GM19328 (cell line): ENCODE data around the gene HNRNPLL.
"Not testable (repeated sequence)": the region's sequence is repeated elsewhere in the genome, so short reads cannot be mapped to it uniquely, and the experiment has no call there.

ENCODE experiments used
- ATAC-seq: cut with Tn5 transposase; IDR thresholded peaks from one replicate; pipeline ENCODE4 v1.9.1; 2021; ENCODE audit warnings: mild to moderate bottlenecking, moderate library complexity; ENCODE audit not compliant: unreplicated experiment

The HNRNPLL gene

DNA sequence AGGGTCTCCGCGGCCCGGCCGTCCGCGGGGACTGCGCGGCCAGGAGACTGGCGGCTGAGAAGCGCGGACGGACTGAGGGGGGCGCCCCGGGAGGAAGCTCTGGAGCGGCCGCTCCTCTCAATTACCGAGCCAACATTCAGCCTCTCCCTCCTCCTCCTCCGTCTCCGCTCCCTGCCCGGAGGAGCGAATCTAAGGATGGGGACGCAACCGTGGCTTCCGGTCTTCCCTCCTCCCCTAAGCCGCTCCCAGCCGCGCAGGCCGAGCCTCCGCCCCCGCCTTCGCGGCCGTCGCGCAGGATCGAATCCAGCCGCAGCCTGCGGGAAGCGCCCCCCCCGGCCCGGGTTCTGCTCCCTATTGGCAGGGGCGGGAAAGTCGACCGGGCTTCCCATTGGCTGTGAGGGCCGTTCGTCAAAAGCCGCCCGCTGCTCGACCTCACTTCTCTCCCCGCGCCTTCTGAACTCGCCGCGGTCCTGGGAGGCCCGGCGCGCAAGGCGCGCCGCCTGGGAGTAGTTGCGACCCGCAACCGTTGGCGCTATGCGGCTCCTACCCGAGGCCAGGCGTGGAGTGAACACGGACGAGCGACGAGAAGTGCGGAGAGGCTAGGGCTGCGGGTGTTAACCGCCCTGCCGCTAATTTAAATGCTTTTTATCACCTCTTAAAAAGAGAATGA is at the start of gene HNRNPLL:
Gene HNRNPLL (minus strand): TSS at position 197 of the 670 bp plus-strand sequence. CDS start 302 bp downstream, outside the sequence.
- peak; percentile 72 for ATAC-seq

- ATAC-seq = no peak
These were observed 48.0 kb upstream of the HNRNPLL start for GRCh38 chr2:38650717-38651116.

- ATAC-seq = no peak
These were observed 47.3 kb upstream of the HNRNPLL start for GRCh38 chr2:38650012-38650411.

GRCh38 chr2:38649176-38649728 is 46.5 kb upstream of the HNRNPLL start:
- ATAC-seq = no peak

DNA sequence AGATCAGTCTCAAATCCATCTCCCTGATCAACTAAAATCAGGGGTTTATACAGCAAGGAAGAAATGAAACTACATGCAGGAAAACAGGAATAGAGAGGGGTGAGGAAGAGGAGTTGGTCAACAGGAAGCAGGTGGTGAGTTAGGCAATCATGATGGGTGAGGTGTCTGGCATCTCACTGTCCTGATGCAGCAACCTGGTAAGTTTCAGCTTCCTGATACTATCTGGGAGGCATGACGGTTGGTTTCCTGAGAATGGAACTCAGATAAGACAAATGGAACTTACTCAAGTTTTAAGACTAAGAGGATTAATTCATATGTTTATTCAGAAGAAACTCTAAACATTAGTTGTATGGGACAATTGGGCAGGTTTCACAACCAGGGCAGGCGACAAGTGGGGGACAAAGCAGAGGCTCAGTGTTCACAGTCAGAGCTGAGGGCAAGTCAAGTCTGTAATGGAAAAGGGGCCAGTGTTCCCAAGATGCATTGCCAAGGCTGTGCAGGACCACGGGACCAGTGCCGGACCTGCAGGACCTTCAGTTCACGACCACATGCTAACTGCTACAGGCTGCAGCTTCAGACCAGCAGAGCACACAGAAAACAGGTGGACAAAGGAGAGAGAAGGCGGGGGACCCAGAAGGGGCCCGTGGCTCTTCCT is 45.5 kb upstream of the HNRNPLL start:
- no peak for ATAC-seq

DNA sequence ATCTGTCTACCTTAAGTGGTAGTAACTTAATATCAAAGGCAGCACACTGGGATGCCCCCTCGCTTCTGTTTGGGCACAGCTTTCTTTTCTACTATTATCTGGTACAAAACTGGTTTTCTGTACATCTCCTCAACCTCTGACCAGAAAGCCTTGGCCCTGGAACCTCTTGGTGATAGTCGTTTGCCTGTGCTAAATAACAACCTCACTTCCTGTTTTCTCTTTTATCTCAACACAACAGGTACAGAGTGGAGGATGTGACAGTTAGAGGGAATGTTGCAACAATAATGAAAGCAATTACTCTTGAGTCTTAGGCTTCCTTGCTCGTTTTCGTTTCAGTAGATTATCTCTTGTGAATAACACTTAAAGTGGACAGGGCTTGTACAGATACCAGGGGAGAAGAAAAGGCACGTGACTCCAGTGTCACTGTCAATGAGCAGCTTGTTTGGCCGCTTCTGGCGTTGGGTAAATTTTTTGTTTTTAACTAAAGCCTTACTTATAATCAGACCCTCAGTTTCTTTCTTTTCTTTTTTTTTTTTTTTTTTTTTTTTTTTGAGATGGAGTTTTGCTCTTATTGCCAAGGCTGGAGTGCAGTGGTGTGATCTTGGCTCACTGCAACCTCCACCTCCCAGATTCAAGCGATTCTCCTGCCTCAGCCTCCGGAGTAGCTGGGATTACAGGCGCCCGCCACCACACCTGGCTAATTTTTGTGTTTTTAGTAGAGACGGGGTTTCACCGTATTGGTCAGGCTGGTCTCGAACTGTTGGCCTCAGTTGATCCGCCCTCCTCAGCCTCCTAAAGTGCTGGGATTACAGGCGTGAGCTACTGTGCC is 41.2 kb upstream of the HNRNPLL start:
- not testable (repeated sequence) for ATAC-seq

DNA sequence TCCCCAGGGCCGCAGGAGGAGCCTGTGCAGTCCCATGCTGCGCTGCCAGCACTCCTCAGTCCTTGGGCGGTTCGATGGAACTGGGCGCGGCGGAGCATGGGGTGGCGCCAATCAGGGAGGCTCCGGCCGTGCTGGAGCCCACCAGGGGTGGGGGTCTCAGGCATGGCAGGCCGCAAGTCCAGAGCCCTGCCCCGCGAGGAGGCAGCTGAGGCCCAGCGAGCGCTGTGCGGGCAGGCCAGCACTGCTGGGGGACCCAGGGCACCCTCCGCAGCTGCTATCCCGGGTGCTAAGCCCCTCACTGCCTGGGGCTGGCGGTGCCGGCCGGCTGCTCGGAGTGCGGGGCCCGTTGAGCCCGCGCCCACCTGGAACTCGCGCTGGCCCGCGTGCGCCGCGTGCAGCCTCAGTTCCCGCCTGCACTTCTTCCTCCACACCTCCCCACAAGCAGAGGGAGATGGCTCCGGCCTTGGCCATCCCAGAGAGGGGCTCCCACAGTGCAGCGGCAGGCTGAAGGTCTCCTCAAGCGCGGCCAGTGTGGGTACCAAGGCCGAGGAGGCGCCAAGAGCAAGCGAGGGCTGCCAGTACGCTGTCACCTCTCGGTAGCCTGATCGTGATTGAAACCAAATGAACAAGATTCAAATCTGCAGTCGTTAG is 40.4 kb upstream of the HNRNPLL start:
- ATAC-seq = no peak

DNA sequence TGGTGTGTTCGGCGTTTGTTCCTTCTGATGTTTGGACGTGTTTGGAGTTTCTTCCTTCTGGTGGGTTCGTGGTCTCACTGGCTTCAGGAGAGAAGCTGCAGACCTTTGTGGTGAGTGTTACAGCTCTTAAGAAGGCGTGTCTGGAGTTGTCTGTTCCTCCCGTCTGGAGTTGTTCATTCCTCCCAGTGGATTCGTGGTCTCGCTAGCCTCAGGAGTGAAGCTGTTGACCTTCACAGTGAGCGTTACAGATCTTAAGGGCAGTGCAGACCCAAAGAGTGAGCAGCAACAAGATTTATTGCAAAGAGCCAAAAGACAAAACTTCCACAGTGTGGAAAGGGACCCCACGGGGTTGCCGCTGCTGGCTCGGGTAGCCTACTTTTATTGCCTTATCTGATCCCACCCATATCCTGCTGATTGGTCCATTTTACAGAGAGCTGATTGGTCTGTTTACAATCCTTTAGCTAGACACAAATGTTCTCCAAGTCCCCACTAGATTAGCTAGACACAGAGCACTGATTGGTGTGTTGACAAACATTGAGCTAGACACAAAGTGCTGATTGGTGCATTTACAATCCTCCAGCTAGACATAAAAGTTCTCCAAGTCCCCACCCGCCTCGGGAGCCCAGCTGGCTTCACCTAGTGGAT is 39.8 kb upstream of the HNRNPLL start:
- ATAC-seq = not testable (repeated sequence)

GRCh38 chr2:38636069-38636468 is 33.3 kb upstream of the HNRNPLL start:
- no peak for ATAC-seq

DNA sequence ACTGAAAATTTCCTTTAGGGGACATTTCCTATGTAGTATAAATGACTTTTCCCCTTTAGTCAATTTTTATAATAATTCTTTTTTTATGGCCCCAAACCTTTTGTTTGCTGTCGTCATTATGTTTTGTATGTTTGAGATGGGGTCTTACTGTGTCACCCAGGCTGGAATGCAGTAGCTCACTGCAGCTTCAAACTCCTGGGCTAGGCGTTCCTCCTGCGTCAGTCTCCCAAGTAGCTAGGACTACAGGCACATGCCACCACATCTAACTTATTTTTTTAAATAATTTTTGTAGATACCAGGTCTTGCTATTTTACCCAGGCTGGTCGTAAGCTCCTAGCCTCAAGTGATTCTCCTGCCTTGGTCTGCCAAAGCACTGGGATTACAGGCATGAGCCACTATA is 32.4 kb upstream of the HNRNPLL start:
- ATAC-seq = no peak

- peak; percentile 75 for ATAC-seq
These were observed 32.0 kb upstream of the HNRNPLL start for GRCh38 chr2:38634684-38635083.

- ATAC-seq = no peak
These were observed 31.2 kb upstream of the HNRNPLL start for GRCh38 chr2:38633895-38634294.

DNA sequence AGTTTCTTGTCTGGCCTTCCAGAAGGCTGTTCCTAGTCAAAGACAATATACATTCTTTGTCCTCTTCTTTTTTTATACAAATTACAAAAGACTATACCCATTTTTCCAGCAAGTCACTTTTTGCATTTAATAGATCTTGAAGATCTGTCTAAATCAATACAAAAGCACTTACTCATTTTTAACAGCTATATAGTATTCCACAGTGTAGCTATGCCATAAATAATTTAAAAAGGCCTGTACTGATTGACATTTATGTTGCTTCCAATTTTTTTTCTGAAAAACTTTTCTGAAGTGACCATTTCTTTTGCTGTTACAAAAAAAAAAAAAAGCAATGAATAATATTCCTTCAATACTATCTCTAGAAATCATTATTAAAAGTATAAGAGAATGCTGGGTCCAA is 30.3 kb upstream of the HNRNPLL start:
- ATAC-seq = no peak

DNA sequence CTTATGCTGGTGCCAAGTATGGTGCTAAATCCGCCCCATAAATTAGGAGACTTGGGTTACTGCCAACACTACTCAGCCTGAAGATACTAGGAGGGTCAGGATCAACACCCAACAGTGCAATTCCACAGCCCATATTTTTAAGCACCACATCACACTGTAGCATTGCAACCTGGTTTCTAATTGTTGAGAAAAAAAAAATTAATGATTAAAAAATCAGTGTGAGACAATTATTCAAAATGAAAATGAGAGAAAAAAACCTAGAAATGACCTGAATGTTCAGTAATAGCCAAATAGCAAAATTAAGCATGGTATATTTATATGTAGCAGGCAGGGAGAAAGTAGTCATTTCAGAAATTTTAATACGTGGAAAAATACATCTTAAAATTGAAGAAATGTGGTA is 29.2 kb upstream of the HNRNPLL start:
- ATAC-seq = no peak

- ATAC-seq = no peak
These were observed 27.0 kb upstream of the HNRNPLL start for GRCh38 chr2:38629684-38630083.

- no peak for ATAC-seq
These were observed 24.7 kb upstream of the HNRNPLL start for GRCh38 chr2:38627391-38627790.

DNA sequence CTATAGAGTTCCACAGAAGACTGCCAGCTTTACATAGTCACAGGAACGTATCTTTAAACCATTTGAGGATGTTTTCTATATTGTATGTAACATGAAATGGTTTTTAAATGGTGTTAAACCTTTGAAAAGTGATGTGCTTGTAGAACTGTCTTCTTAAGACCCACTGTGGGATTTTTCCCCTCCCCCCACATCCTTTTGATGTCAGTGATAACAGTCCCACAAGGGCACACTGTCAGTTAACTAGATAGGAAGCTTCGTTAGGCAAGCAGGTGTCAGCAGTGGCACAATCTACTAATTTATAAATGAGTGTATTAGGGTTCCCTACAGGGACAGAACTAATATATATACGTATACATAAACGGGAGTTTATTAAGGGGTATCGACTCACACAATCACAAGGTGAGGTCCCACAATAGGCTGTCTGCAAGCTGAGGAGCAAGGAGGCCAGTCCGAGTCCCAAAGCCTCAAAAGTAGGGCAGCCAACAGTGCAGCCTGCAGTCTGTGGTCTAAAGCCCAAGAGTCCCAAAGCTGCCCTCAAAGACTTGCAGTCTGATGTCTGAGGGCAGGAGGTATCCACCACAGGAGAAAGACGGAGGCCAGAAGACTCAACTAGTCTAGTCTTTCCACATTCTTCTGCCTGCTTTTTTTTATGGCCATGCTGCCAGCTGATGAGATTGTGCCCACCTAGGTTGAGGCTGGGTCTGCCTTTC is 23.8 kb upstream of the HNRNPLL start:
- ATAC-seq = no peak

- ATAC-seq = no peak
These were observed 19.5 kb upstream of the HNRNPLL start for GRCh38 chr2:38622210-38622609.

DNA sequence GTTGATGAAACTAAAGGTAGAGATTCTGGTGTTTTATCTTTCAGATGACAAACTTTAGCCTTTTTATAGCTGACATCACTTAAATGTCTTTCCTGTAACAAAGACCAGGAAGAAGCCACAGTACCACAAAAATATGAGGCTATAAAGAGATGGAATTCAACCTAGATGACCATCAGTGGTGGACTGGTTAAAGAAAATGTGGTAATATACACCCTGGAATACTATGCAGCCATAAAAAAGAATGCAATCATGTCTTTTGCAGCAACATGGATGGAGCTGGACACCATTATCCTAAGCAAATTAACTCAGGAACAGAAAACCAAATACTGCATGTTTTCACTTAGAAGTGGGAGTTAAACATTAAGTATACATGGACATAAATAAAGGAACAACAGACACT is 18.3 kb upstream of the HNRNPLL start:
- no peak for ATAC-seq
